CD4-positive, alpha-beta T cell treated with Interleukin-1 beta for 1 hour (primary cell): Measurements from ENCODE around the gene RGS10.

Source experiments
- DNase-seq, 2 donors: peaks; one replicate each; pipeline ENCODE4 v3.0.0-alpha.2; 2020 to 2022

The RGS10 gene

DNA sequence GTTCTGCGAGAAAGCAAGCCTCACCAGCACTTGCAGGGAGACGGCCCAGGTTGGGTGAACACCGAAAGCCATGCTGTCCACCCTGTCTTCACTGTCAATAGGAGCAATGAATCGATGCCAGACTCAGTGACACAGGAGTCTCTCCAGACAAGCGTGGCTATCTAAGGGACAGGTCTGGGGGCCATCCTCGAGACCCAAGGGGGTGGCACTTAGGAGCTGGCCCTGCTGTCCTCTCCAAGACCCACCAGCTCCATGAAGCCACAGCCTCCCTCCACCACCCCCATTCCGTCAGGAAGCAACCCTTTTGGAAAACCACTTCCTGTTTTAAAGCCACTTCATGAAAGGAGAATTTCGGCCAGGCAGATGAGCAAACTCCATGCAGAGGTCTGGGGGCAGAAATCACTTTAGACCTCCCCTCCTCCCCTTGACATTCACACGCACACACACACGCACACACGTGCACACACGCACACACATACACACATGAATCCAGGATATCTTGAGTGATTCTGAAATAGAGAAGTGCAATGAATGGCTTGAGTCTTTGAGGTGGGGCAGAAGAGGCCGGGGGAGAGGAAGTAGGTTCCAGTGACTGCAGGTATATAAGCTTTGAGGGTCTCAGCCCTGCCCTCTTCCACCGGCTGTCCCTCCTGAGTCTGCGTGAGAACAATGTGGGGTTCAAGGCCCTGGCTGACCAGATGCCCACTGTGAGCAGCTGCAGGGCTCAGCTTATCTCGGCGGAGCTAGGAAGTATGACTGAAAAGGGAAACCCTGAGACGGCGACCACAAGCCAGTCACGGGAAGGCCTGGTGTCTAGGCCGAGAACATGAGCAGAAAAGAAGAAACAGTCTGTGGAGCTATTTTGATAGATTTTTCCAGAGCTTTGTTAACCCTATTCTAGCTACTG, 25.0 kb downstream of the RGS10 start:
- peak; percentile 34 to 41 for DNase-seq

DNA sequence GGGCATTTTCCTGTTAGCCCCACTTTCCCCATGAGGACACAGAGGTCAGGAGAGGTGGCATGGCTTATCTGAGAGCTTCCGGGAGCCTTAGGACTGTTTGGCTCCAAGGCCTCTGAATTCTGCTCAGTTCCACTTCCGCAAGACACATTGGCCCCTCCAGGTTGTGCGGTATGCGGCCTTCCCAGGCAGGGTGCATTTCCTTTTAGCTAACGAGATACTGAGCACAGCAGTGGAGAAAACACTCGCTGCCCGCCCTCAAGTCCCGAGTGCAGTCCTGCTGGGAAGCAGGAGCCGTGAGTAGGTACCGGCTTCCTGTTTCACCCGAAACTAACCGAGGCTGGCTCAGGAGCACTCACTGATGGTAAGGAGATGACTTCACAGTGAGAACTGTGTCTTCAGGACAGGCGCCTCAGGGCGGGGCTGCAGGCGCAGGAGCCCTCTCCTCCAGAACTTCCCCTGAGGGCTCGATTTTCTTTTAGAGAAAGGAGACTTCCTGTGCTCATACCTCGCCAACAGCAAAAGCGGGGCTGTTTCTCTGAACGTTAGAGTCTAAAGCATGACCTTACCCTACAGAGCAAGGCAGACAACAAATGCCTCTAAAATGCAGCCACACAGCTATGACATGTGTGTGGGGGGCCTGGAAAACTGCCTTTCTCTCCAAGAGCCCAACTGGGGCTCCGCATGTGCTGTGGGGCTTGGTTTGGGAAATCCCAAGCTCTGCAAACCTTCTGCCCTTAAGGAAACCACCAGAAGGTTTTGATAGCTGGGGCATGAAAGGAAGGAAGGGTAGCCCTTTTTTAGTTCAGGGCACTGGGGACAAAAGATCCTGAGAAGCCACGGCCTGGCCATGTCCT, 25.9 kb downstream of the RGS10 start:
- DNase-seq, result peak; percentile 59 to 60

DNA sequence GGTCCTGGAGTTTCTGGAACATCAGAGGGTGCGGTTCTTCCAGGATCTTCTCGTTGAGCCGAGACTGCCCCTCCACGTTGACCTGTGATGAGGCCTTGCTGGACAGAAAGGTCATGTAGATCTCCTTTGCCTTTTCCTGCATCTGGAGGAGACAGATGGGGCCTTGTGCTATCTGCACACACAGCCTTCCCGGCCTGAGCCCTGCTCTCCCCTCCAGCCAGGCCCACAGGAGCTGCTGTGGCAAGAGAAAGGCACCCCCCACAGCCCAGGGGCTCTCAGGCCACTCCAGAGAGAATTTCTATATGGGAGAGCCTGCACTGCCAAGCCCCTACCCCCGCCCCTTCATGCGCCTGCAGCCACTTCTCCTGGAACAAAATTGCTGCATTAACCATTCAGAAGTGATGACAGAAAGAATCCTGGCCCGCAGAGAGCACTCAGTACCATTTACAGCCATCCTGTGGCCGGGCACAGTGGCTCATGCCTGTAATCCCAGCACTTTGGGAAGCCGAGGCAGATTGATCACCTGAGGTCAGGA, 26.9 kb downstream of the RGS10 start:
- DNase-seq, result no peak

DNA sequence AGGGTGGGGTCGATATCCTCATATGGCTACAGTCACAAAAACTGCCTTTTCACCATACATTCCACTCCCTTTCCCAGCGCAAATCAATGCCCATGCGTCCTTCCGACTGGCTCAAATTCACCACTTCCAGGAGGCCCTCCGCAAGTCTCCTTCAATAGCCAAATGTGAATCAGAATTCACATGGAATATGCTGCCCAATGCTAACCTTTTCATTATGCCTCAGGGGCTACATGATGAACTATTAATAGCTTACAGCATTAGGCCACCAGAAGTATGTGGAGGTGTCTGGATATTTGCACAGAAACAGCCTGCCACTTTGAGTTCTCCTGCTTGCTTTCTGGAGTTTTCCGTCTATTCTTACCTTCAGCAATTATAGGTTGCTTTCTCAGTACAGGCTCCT, 27.7 kb downstream of the RGS10 start:
- no peak for DNase-seq

DNA sequence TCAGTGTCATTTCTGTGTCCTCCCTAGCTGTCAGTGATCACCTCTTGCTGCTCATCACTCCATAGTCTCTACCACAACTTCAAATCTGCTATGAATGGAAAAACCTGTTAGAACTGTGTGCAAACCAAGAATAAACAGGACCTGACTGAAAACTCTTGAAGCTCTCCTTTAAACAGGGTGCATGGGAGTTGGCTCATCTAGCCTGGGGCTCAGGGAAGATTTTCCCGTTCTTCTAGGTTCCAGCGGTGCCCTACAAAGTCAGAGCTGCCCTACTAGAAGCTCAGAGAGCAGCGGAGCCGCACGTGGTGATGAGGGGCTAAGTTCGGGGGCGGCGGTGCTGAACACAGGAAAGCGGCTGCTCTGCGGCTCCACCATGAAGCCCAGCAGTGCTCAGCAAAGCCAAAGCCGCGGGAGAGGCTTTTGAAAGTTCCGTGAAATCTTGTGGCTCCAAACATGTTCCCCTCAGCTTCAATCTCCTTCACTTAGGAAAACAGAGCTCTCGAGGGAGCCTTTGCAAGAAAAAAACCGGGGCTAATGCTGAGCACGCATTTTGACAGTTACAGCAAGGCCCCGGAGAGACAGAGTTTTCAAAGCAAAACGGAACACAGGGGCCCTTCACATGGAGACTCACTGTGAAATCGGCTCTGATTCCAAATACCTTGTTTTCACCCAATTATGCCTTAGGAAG, 30.5 kb downstream of the RGS10 start:
- DNase-seq, result no peak

DNA sequence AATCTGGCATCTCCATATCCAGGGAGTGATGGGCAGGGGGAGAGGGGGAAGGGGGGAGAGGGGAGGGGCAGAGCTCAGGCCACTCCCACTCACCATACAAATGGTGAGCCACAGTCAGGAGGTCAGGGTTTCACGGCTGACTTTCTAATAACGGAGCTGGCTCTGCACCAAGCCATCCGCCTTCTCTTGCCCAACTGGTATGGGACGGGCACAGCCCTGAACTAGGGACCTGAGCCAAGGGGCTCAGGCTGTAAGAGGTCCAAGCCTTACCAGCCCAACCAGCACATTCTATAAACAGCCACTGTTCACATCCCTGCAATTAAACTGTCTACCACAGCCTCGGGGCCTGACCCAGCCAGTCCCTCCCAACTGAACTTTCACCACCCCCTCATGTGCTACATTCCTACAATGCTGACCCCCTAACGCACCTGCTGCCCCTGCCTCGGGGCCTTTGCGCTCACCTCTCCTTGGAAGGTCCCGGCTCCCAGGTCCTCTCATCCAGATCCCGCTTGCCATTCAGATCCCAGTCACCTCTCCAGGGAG, 32.5 kb downstream of the RGS10 start:
- DNase-seq, result no peak

DNA sequence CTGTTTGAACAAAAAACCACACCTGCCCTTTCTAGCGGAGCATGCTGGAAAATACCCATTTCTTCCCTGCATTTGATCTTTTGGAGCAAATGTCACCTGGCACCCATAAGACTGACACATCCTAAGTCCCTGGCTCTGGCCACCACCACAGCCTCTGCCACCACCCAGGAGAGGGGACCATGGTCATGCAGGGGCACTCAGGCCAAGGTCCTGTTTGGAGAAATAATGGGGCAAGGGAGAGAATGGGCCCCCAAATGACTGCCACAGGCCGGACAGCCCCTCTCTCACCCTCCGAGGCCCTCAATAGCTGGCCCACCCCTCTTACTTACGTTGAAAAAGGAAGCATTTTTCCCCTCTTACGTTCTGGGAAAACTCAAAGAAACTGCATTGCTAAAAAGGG, 35.4 kb downstream of the RGS10 start:
- DNase-seq, result no peak

DNA sequence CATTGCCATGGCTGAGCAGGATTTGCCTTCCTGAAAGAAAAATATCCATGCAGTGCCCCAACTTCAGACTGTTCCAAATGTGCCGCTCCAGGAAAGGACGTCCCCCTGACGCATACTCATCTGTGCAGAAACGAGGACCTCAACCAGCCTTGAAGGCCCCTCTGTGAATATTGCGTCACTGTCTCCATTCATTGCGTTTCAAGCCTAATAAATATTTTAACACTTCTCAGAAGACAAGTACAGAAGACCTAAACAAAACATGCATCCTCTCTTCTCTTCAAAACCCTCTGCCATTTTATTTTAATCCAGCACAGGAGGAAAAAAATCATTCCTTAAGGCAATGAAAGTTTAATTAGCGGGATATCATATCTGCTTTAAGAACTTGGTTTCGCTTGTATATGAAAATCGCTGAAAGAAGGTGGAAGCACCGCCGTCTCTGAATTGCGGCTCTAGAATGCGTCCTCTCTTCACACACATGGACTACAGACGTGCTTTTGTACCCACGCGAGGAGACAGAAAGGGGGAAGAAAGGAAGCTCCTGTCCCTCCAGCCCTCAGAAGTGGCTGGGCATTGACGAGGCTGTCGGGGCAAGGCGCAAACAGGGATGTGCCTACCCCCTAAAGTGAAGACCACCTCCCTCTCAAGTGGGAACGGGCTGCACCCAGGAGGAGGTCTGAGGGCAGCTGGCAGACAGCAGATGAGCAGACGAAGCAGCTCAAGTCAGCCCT, 36.8 kb downstream of the RGS10 start:
- DNase-seq, result peak in 1 of 2 donors; percentile 5

DNA sequence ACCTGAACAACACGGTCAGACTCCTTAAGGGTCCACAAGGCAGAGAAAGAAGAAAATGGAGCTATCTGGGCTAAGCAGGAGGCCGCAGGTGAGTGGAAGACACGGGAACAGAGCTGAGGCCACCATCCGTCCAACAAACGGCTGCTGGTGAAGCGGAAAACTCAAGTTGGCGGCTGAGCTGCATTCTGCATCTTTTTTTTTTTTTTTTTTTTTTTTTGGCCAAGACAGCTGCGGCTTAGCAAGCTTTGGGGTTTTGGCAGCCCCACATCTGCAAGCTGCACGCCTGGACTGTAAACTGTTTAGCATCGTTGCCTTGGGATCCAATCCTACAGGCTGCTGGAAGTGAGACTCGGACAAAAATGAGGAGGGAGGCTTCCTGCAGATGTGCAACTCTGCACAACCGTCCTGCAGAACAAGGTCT, 37.4 kb downstream of the RGS10 start:
- DNase-seq, result no peak

DNA sequence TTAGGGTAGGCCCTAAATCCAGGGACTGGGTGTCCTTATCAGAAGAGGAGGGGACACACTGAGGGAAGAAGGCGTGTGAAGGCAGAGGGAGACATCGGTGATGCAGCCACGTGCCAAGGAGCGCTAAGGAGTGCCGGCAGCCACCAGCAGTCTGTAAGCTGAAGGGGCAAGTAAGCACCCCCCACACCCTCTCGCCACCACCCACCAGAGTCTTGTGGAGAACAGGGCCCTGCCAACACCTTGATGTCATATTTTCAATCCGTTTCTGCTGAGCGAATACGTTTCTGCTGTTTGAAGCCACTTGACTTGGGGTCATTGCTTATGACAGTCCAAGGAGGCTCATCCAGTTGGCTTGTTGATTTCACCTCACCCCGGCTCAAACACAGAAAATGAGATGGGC, 37.9 kb downstream of the RGS10 start:
- DNase-seq, result no peak

DNA sequence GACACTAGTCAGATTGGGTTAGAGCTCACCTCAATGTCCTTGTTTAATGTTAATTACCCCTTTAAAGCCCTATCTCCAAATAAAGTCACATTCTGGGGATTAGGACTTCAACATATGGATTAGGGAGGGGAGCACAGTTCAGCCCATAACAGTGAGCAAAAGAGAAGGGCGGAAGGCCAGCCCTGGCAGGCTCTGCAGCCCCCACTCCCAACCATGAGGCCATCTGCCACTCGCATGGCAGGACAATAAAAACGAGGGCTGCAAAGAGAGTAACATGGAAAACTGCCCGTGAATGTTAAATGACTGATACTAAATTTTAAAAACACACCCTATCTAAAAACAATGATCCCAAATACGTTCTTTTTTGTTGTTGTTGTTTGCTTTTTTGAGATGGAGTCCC, 38.7 kb downstream of the RGS10 start:
- DNase-seq, result no peak

DNA sequence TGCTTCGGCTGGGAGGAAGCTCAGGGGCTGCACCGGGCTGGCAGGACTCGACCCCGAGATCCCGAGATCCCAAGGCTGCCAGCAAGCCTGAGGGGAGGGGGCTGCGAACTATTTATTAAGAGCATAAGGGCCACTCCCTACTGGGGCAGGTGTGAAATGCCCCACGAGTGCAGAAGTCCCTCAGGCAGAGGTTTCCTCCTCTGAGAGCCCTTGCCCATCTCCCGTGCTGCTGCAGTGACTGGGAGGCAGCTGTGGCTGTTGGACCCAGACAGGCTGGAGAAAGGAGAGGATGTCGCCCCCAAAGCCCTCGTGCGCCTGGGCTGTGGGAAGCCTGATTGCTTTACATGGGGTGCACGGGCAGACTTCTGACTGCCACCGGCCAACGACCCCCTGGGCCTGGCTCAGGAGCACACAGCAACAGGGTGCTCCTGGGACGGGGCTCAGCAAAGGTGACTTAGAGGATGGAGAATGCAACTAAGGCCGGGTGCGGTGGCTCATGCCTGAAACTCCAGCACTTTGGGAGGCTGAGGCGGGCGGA, 39.8 kb downstream of the RGS10 start:
- no peak for DNase-seq

DNA sequence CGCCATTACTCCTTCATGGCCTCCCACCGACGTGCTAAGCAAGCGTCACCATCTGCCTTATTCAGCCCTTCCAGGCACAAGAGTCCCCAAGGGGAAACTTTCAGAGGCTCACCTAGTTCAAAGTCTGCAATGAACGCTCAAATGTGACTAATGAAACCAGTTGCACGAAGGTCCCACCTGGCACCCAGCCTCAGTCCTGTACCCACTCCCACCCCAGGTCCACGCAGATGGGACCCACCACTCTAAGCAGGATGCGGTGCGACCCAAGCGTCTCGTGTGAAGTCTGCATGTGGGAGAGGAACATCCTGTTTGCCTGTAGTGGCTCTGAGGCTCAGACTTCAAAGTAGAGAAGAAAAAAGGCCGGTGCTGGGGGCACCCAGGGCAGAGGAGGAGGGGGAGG, 40.3 kb downstream of the RGS10 start:
- peak; percentile 77 to 82 for DNase-seq

DNA sequence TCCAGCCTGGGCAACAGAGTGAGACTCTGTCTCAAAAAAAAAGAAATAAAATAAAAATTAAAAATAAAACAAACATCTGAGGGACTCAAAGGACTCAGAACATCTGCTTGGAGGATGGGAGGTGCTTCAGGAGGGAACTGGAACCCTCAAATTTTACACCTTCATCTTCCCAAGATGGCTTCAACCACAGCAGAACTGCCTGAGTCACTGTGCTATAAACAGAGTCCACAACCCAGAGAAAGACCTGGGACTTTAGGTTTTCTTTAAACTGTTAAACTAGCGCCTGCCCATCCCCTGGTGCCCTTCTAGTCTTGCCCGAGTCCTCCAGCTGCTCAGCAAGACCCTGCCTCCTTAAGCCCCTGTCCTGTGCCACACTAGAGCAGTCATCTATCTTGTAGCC, 40.8 kb downstream of the RGS10 start:
- DNase-seq, result peak in 1 of 2 donors; percentile 19

DNA sequence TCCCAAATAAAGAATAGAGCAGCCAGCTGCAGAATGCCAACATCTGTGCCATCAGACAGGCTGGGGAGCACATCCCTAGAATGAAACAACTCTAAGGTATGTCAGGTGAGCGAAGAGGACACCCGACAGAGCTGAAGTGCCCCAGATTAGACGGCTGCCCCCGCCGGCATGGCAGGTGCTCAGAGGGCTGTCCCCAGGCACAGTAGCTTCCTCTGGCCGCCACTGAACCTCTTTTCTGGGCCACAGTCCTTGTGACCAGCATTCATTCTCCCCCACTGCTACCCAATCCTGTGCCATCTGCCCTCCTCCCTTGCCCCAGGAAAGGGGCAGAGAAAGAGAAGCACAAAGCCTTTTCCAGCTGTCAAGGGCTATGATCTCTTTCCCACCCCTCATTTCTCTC, 41.7 kb downstream of the RGS10 start:
- DNase-seq, result no peak

DNA sequence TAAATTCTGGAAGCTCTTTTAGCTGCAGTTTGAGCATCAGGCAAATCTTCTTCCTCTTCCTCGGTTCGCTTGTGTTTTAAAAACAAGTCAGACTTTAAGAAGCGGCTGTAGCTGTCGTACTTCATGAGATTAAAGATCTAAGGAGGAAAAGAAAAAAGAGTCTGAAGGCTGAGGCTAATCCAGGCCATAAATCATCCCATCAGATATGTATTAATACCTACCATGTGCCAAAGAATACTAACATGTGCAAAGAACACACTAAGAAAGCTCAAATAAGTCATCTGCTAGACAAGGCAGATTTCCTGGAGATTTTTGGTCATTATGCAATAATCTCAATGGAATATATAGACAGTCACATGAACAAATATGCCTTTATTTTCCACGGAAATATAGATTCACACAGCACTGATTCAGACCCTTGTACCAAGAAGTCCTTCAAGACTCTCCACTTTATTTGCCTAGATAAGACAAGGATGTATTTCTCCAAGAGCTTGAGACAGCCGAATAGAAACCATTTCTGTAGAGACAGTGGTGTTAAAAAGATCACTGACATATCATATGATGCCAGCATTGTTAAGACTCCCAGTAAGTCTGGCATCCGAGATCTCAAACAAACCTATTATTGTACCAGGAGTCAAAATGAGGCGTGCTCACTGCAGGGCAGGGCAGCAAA, 42.3 kb downstream of the RGS10 start:
- DNase-seq, result no peak

DNA sequence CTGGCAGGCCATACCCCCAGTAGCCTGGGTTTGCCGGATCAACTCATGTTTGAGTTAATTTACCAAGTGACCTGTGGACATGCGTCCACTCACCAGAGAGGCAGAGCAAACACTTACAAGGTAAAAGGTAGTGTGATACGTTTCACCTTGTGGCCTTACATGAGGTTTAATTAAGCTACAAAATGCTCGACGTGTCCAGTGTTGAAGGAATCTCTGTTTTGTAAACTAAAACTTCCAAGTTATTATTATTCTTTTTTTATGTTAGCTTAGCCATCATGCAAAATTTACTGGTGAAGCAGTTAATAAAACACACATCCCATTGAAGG, 42.9 kb downstream of the RGS10 start:
- DNase-seq, result no peak

DNA sequence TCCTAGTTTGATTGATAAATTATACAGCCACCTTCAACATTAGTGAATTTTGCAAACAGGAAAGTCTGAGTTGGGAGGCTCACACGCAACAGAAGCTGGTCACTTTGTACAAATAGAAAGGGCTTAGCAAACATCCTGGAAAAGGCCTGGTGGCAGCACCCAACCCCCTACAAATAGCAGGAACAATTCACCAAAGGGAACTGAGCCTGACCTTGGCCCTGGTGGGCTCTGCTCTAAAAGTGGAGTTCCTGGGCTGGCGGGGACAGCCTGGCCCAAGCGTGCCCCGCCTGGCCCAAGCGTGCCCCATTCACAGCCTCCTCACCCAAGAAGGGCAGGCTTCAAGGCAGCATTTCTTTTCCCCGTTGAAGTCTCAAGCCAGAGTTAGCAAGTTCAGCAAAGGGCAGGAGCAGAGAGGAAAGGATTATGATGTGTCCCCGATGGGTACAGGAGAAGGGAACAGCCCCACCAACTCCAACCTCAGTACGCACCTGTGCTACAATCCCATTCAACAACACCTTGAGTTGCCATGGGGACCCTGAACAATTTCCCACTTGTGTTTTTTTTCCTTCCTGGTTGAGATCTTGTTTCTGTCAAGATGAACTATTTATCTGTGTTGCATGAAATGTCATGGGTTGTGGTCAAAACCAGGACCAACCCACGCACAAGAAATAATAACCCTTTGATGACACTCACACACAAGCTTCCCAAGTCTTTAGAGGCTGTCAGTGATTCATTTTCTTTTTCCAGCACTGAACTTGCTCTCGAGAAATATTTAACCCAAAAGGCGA, 43.4 kb downstream of the RGS10 start:
- peak in 1 of 2 donors; percentile 25 for DNase-seq

DNA sequence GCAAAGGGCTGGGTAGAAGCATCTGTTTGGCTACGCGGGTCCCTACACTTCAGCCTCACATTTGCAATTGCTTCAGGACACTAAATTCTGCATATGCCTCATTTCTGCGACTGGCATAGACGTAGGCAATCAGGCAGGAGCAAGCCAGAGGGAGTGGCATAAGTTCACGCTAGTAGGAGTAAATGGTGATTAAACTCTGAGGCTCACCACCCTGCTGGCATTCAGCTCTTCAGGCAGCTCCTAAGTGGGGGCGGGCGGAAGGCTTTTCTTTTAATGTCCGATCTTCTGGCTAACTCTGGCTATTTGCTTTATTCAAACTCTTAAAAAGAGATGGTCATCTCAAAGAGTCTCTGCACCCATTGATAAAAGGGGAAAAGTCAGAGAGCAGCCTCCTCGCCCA, 45.3 kb downstream of the RGS10 start:
- DNase-seq, result no peak

DNA sequence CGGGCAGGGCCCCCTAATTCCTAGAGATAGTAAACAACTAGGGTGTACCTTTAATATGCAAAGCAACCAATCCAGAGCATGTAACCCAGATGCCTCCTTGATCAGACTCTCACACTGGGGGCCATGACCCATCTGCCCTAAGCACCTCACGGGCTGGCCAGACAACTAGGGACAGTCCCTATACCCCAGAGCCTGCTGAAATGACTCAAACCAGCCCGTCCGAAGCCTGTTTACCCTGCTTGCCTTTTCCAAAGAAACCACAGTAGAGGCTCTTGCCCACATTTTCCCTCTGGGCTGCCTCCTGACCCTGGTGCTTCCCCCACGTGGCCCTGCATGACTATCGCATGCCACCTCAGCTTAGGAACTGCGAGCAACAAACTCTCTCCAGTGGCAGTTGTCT, 46.2 kb downstream of the RGS10 start:
- no peak for DNase-seq

DNA sequence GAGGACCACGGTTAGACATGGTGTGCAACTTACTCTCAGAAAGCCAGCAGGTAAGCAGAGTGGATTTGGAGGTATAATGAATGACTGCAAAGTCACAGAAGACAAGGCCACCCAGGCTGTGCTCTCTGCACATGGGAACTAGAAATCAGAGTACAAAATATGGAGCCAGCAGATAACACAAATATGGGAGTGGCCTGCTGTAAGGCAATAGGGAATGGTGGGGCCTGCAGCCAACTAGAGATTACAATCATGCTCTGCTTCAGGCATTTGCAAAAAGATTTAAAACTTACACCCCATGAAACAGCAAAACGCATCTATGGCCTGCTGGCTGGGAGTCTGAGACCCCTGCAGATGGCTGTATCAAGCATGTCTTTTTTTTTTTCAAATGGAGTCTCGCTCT, 47.0 kb downstream of the RGS10 start:
- DNase-seq, result no peak
